GM23338 (cell line): ENCODE data around the gene HCN1. TPM values are rescaled to one million over a fixed set of nuclear protein-coding genes. Genes with fewer than 3 reads are reported as not detected.

Source experiments
- ATAC-seq: fragments of 200-7000 bp; cut with Tn5 transposase; 3 replicates; pipeline ENCODE4 v1.9.1; 2020
- DNase-seq: peaks from one replicate; pipeline ENCODE4 v3.0.0-alpha.2; 2015; ENCODE audit warnings: low spot score
- H2AFZ ChIP-seq: fragments of 200-600 bp; sonication (generic); 2 replicates; pipeline ENCODE4 v1.8.0; 2016; ENCODE audit warnings: antibody characterized with exemption, mild to moderate bottlenecking, moderate library complexity
- H3F3A ChIP-seq: fragments of 200-600 bp; sonication (generic); replicated peaks from 2 replicates; pipeline ENCODE4 v1.8.0; 2017; ENCODE audit warnings: antibody characterized with exemption, mixed run types, low read depth
- H3K27ac ChIP-seq: fragments of 200-600 bp; sonication (generic); 2 replicates; pipeline ENCODE4 v1.6.1; 2016; ENCODE audit warnings: low read depth
- H3K27me3 ChIP-seq: fragments of 200-600 bp; sonication (generic); 2 replicates; pipeline ENCODE4 v1.8.0; 2016; ENCODE audit warnings: mild to moderate bottlenecking, mixed run types, moderate library complexity; ENCODE audit not compliant: insufficient read depth
- H3K36me3 ChIP-seq: fragments of 200-600 bp; sonication (generic); 2 replicates; pipeline ENCODE4 v1.8.0; 2016; ENCODE audit warnings: mild to moderate bottlenecking; ENCODE audit not compliant: insufficient read depth
- H3K4me1 ChIP-seq: fragments of 200-600 bp; sonication (generic); 2 replicates; pipeline ENCODE4 v1.8.0; 2016; ENCODE audit warnings: mild to moderate bottlenecking, moderate library complexity; ENCODE audit not compliant: insufficient read depth
- H3K4me2 ChIP-seq: fragments of 200-600 bp; sonication (generic); 2 replicates; pipeline ENCODE4 v1.7.1; 2017; ENCODE audit warnings: mixed run types
- H3K4me3 ChIP-seq: fragments of 200-600 bp; sonication (generic); 2 replicates; pipeline ENCODE4 v1.6.1; 2016; ENCODE audit warnings: mixed run types
- H3K79me2 ChIP-seq: fragments of 200-600 bp; sonication (generic); replicated peaks from 2 replicates; pipeline ENCODE4 v1.8.0; 2017; ENCODE audit warnings: mild to moderate bottlenecking; ENCODE audit not compliant: insufficient read depth
- H3K9me2 ChIP-seq: fragments of 200-600 bp; sonication (generic); 2 replicates; pipeline ENCODE4 v1.8.0; 2017; ENCODE audit not compliant: insufficient read depth
- H4K20me1 ChIP-seq: fragments of 200-600 bp; sonication (generic); replicated peaks from 2 replicates; pipeline ENCODE4 v1.8.0; 2017; ENCODE audit warnings: mild to moderate bottlenecking; ENCODE audit not compliant: insufficient read depth
- H3K27ac Mint-ChIP-seq: 2 replicates; pipeline ENCODE4 v1.8.0; 2020; ENCODE audit warnings: inconsistent platforms, mild to moderate bottlenecking, moderate library complexity, mixed read lengths
- H3K27me3 Mint-ChIP-seq: 3 replicates; pipeline ENCODE4 v1.8.0; 2022; ENCODE audit warnings: low read depth, mild to moderate bottlenecking, moderate library complexity, mixed read lengths, inconsistent platforms; ENCODE audit not compliant: insufficient read depth, poor library complexity
- H3K36me3 Mint-ChIP-seq: 3 replicates; pipeline ENCODE4 v1.8.0; 2021; ENCODE audit warnings: low read depth, mild to moderate bottlenecking, inconsistent platforms, moderate library complexity, mixed read lengths
- H3K4me1 Mint-ChIP-seq: 3 replicates; pipeline ENCODE4 v1.8.0; 2020; ENCODE audit warnings: mild to moderate bottlenecking, inconsistent platforms, mixed read lengths
- H3K4me3 Mint-ChIP-seq: 3 replicates; pipeline ENCODE4 v1.8.0; 2021; ENCODE audit warnings: moderate library complexity, mild to moderate bottlenecking, inconsistent platforms, mixed read lengths
- H3K9me3 Mint-ChIP-seq: 3 replicates; pipeline ENCODE4 v1.8.0; 2020; ENCODE audit warnings: moderate library complexity, mild to moderate bottlenecking, inconsistent platforms, mixed read lengths
- CREB1 ChIP-seq: fragments of 250-450 bp; sonication (Bioruptor Pico); IDR thresholded peaks from 2 replicates; pipeline ENCODE4 v1.5.0; 2020; ENCODE audit warnings: low read depth, mild to moderate bottlenecking, moderate library complexity
- ETS1 ChIP-seq: IDR thresholded peaks from 2 replicates; pipeline ENCODE4 v1.6.1; 2016; ENCODE audit warnings: antibody characterized with exemption
- EZH2 ChIP-seq: fragments of 200-600 bp; sonication (generic); IDR thresholded peaks from one replicate; pipeline ENCODE4 v1.8.0; 2017; ENCODE audit warnings: antibody characterized with exemption, mild to moderate bottlenecking, low read depth; ENCODE audit not compliant: unreplicated experiment
- EZH2phosphoT487 ChIP-seq: fragments of 200-600 bp; sonication (generic); IDR thresholded peaks from one replicate; pipeline ENCODE4 v1.8.1; 2018; ENCODE audit warnings: antibody characterized with exemption; ENCODE audit not compliant: unreplicated experiment
- JUNB ChIP-seq: IDR thresholded peaks from one replicate; pipeline ENCODE4 v1.6.1; 2016; ENCODE audit warnings: antibody characterized with exemption; ENCODE audit not compliant: unreplicated experiment
- NANOG ChIP-seq: IDR thresholded peaks from 2 replicates; pipeline ENCODE4 v1.6.1; 2016; ENCODE audit warnings: antibody characterized with exemption, borderline replicate concordance
- POLR2AphosphoS5 ChIP-seq: IDR thresholded peaks from 2 replicates; pipeline ENCODE4 v1.6.1; 2016; ENCODE audit warnings: antibody characterized with exemption, low read depth
- REST ChIP-seq: IDR thresholded peaks from one replicate; pipeline ENCODE4 v1.6.1; 2018; ENCODE audit warnings: antibody characterized with exemption; ENCODE audit not compliant: unreplicated experiment
- STAT1 ChIP-seq: IDR thresholded peaks from one replicate; pipeline ENCODE4 v1.6.1; 2016; ENCODE audit warnings: antibody characterized with exemption; ENCODE audit not compliant: unreplicated experiment
- ZNF114 ChIP-seq: fragments of 250-450 bp; sonication (Bioruptor Pico); IDR thresholded peaks from 2 replicates; pipeline ENCODE4 v1.5.0; 2020; ENCODE audit warnings: mild to moderate bottlenecking, moderate library complexity
- ZNF331 ChIP-seq: fragments of 250-450 bp; sonication (Bioruptor Pico); IDR thresholded peaks from 2 replicates; pipeline ENCODE4 v1.5.0; 2020; ENCODE audit warnings: low read depth, mild to moderate bottlenecking, moderate library complexity
- ZNF462 ChIP-seq: fragments of 250-450 bp; sonication (Bioruptor Pico); IDR thresholded peaks from 2 replicates; pipeline ENCODE4 v1.5.0; 2020; ENCODE audit warnings: mild to moderate bottlenecking, moderate library complexity
- polyA plus RNA-seq: library from polyadenylated mRNA; unstranded; fragments of >200 nt; fragmentation: Nextera tagmentation; extraction: Ambion mirVana; gene quantifications from 2 replicates; pipeline ENCODE4 v1.2.1, GENCODE V29; 2016
- total RNA-seq: library from RNA; depleted of rRNA; stranded (reverse); fragments of >200 nt; shearing (Covaris generic); gene quantifications from 2 replicates; pipeline ENCODE4 v1.2.3, GENCODE V29; 2014
- TF ChIP-seq, protein P1 (sequence below), 2 experiments: fragments of 200-600 bp in 1 of 2; sonication (generic) in 1 of 2; conservative IDR thresholded peaks; 2 replicates each; pipeline versions ENCODE4 v1.5.1 to v1.6.1; 2016 to 2017; ENCODE audit warnings: antibody characterized with exemption in 2 of 2, low read depth in 2 of 2, mild to moderate bottlenecking in 2 of 2, moderate library complexity in 1 of 2

Gene HCN1
- total and polyA plus RNA-seq, 2 experiments from 2014 or later, result 2.8 to 6.9 TPM

DNA sequence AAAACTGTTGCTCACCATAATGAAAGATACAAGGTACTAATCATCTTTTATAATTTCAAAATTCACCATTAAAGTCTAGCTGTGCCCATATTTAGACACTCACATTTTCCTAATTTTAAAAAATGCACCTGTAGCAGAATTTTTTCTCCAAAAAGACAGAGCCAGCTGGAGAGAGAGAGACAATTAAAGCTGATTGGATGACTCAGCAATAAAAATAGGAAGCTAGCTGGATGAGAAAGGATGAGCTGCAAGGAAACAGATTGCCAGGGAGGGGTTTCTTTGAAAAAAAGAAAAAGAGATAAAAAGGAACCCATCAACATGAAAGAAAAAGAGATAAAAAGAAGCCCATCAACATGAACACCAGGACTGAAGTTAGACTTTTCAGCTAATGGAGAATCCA, 73.8 kb downstream of the HCN1 start:
- Mint-ChIP-seq H3K9me3 (no peaks in the 10 kb centered on the region), H3K27me3 (peaks cover 2% of the 10 kb centered on the region), H3K36me3 (no peaks in the 10 kb centered on the region), H3K4me1 (peaks cover 16% of the 10 kb centered on the region), H3K4me3 (no peak overlapping the region), H3K27ac (no peak overlapping the region)
- no peaks in the 10 kb centered on the region for H3K79me2 ChIP-seq
- no peak for ATAC-seq
- H3K4me3 ChIP-seq, result no peak overlapping the region
- no peak overlapping the region for H3K4me2 ChIP-seq
- no peak for DNase-seq
- H3K36me3 ChIP-seq, result no peaks in the 10 kb centered on the region
- H3K9me2 ChIP-seq, result no peaks in the 10 kb centered on the region; the same call in 1 of the 2 replicates
- no peaks in the 10 kb centered on the region; the same call in 1 of the 2 replicates for H3K4me1 ChIP-seq
- H3F3A ChIP-seq, result no peaks in the 10 kb centered on the region
- no peaks in the 10 kb centered on the region for H3K27me3 ChIP-seq
- no peak overlapping the region for H2AFZ ChIP-seq
- H4K20me1 ChIP-seq, result no peaks in the 10 kb centered on the region
- no peak for TF ChIP-seq EZH2phosphoT487
- no peak for TF ChIP-seq ZNF114 (CRISPR knock-in tag)
- TF ChIP-seq NANOG, result no peak
- no peak for TF ChIP-seq EZH2
- TF ChIP-seq ZNF462 (CRISPR knock-in tag), result no peak
- TF ChIP-seq POLR2AphosphoS5, result no peak
- TF ChIP-seq, protein P1, sequence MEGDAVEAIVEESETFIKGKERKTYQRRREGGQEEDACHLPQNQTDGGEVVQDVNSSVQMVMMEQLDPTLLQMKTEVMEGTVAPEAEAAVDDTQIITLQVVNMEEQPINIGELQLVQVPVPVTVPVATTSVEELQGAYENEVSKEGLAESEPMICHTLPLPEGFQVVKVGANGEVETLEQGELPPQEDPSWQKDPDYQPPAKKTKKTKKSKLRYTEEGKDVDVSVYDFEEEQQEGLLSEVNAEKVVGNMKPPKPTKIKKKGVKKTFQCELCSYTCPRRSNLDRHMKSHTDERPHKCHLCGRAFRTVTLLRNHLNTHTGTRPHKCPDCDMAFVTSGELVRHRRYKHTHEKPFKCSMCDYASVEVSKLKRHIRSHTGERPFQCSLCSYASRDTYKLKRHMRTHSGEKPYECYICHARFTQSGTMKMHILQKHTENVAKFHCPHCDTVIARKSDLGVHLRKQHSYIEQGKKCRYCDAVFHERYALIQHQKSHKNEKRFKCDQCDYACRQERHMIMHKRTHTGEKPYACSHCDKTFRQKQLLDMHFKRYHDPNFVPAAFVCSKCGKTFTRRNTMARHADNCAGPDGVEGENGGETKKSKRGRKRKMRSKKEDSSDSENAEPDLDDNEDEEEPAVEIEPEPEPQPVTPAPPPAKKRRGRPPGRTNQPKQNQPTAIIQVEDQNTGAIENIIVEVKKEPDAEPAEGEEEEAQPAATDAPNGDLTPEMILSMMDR (conservative IDR thresholded peaks at IDR 0.05; ENCODE audit: low read depth in 2 of 2), result no peak
- TF ChIP-seq CREB1 (CRISPR knock-in tag), result no peak
- TF ChIP-seq ZNF331 (CRISPR knock-in tag), result no peak
- no peak for TF ChIP-seq ETS1
- no peak for TF ChIP-seq REST
- TF ChIP-seq STAT1, result no peak
- no peak for TF ChIP-seq JUNB
- H3K27ac ChIP-seq, result no peak overlapping the region
